MM.1S (cell line): ENCODE data around the gene TTC9C.
"Not testable (repeated sequence)": the region's sequence is repeated elsewhere in the genome, so short reads cannot be mapped to it uniquely, and the experiment has no call there.

Source experiments
- DNase-seq: peaks from one replicate; pipeline ENCODE4 v3.0.0-alpha.2; 2015
- H2AFZ ChIP-seq: fragments of 300-600 bp; sonication (generic); 2 replicates; pipeline ENCODE4 v1.6.0; 2016; ENCODE audit warnings: antibody characterized with exemption, low read length
- H3F3A ChIP-seq: fragments of 300-600 bp; sonication (generic); 2 replicates; pipeline ENCODE4 v1.6.1; 2016; ENCODE audit warnings: mild to moderate bottlenecking, antibody characterized with exemption, low read length, moderate library complexity, mixed read lengths; ENCODE audit not compliant: insufficient read depth
- H3K27ac ChIP-seq: fragments of 300-600 bp; sonication (generic); 2 replicates; pipeline ENCODE4 v1.5.1; 2016; ENCODE audit warnings: mild to moderate bottlenecking, low read length
- H3K27me3 ChIP-seq: fragments of 300-600 bp; sonication (generic); replicated peaks from 2 replicates; pipeline ENCODE4 v1.6.0; 2016; ENCODE audit warnings: low read length; ENCODE audit not compliant: insufficient read depth
- H3K36me3 ChIP-seq: fragments of 300-600 bp; sonication (generic); replicated peaks from 2 replicates; pipeline ENCODE4 v1.6.1; 2016; ENCODE audit warnings: mild to moderate bottlenecking, low read length, mixed read lengths; ENCODE audit not compliant: insufficient read depth
- H3K4me1 ChIP-seq: fragments of 300-600 bp; sonication (generic); 2 replicates; pipeline ENCODE4 v1.6.1; 2016; ENCODE audit warnings: low read length, mixed read lengths
- H3K4me2 ChIP-seq: fragments of 300-600 bp; sonication (generic); 2 replicates; pipeline ENCODE4 v1.6.0; 2016; ENCODE audit warnings: low read depth, low read length
- H3K4me3 ChIP-seq: fragments of 300-600 bp; sonication (generic); 2 replicates; pipeline ENCODE4 v1.5.1; 2016; ENCODE audit warnings: low read length, mixed read lengths
- H3K79me2 ChIP-seq: fragments of 300-600 bp; sonication (generic); 2 replicates; pipeline ENCODE4 v1.6.1; 2016; ENCODE audit warnings: mixed run types, low read length, mixed read lengths
- H3K9ac ChIP-seq: fragments of 300-600 bp; sonication (generic); 2 replicates; pipeline ENCODE4 v1.6.1; 2016; ENCODE audit warnings: low read length, mixed read lengths
- H3K9me2 ChIP-seq: fragments of 300-600 bp; sonication (generic); replicated peaks from 2 replicates; pipeline ENCODE4 v1.6.1; 2016; ENCODE audit warnings: mild to moderate bottlenecking, low read length, mixed read lengths; ENCODE audit not compliant: insufficient read depth
- H3K9me3 ChIP-seq: fragments of 300-600 bp; sonication (generic); replicated peaks from 2 replicates; pipeline ENCODE4 v1.6.1; 2016; ENCODE audit warnings: mild to moderate bottlenecking, low read length, mixed read lengths; ENCODE audit not compliant: insufficient read depth
- H4K20me1 ChIP-seq: fragments of 300-600 bp; sonication (generic); 2 replicates; pipeline ENCODE4 v1.6.1; 2016; ENCODE audit warnings: mild to moderate bottlenecking, low read length, moderate library complexity, mixed read lengths; ENCODE audit not compliant: insufficient read depth
- EZH2 ChIP-seq: fragments of 300-600 bp; sonication (generic); optimal IDR thresholded peaks from 2 replicates; pipeline ENCODE3; 2017; ENCODE audit warnings: low read depth, mild to moderate bottlenecking, antibody characterized with exemption, low read length, mixed read lengths
- EZH2phosphoT487 ChIP-seq: fragments of 300-600 bp; sonication (generic); IDR thresholded peaks from 2 replicates; pipeline ENCODE4 v1.6.1; 2018; ENCODE audit warnings: antibody characterized with exemption, low read length
- TF ChIP-seq, protein P1 (sequence below): fragments of 300-600 bp; sonication (generic); IDR thresholded peaks from 2 replicates; pipeline ENCODE4 v1.5.1; 2016; ENCODE audit warnings: antibody characterized with exemption, low read length, mixed read lengths

Gene TTC9C

DNA sequence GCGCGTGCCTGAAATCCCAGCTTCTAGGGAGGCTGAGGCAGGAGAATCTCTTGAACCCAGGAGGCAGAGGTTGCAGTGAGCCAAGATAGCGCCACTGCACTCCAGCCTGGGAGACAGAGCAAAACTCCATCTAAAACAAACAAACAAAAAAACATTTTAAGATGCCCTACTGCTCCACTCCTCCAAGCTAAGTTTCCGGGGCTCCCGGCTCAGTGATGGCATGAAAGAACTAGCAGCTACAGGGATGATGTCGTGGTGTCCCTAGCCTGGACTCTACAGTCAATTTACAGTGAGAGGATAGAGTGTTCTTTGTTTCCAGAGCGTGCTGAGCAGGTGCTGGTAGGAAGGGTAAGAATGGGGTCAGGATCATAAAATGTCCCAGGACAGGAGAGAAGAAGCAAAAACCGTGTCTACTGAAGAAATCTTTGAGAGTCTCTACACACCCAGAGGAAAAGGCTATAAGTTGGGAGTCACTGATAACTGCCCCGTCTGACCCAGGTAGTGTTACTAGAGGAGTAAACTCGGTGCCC, 26.9 kb downstream of the TTC9C start:
- Histone ChIP-seq H3K4me3 (no peak overlapping the region), H3F3A (no peaks in the 10 kb centered on the region), H3K79me2 (peaks cover 21% of the 10 kb centered on the region), H3K9ac (no peak overlapping the region), H3K36me3 (no peaks in the 10 kb centered on the region), H3K9me2 (no peaks in the 10 kb centered on the region), H2AFZ (no peak overlapping the region; the same call in 1 of the 2 replicates), H3K4me2 (no peak overlapping the region), H3K27ac (no peak overlapping the region), H4K20me1 (no peaks in the 10 kb centered on the region), H3K9me3 (no peaks in the 10 kb centered on the region), H3K27me3 (no peaks in the 10 kb centered on the region), H3K4me1 (0 out of 2 replicates have a peak, but pooled peaks cover 3% of the 10 kb centered on the region)
- no peak for DNase-seq
- TF ChIP-seq EZH2, result no peak
- no peak for TF ChIP-seq EZH2phosphoT487
- TF ChIP-seq, protein P1, sequence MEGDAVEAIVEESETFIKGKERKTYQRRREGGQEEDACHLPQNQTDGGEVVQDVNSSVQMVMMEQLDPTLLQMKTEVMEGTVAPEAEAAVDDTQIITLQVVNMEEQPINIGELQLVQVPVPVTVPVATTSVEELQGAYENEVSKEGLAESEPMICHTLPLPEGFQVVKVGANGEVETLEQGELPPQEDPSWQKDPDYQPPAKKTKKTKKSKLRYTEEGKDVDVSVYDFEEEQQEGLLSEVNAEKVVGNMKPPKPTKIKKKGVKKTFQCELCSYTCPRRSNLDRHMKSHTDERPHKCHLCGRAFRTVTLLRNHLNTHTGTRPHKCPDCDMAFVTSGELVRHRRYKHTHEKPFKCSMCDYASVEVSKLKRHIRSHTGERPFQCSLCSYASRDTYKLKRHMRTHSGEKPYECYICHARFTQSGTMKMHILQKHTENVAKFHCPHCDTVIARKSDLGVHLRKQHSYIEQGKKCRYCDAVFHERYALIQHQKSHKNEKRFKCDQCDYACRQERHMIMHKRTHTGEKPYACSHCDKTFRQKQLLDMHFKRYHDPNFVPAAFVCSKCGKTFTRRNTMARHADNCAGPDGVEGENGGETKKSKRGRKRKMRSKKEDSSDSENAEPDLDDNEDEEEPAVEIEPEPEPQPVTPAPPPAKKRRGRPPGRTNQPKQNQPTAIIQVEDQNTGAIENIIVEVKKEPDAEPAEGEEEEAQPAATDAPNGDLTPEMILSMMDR, result no peak

DNA sequence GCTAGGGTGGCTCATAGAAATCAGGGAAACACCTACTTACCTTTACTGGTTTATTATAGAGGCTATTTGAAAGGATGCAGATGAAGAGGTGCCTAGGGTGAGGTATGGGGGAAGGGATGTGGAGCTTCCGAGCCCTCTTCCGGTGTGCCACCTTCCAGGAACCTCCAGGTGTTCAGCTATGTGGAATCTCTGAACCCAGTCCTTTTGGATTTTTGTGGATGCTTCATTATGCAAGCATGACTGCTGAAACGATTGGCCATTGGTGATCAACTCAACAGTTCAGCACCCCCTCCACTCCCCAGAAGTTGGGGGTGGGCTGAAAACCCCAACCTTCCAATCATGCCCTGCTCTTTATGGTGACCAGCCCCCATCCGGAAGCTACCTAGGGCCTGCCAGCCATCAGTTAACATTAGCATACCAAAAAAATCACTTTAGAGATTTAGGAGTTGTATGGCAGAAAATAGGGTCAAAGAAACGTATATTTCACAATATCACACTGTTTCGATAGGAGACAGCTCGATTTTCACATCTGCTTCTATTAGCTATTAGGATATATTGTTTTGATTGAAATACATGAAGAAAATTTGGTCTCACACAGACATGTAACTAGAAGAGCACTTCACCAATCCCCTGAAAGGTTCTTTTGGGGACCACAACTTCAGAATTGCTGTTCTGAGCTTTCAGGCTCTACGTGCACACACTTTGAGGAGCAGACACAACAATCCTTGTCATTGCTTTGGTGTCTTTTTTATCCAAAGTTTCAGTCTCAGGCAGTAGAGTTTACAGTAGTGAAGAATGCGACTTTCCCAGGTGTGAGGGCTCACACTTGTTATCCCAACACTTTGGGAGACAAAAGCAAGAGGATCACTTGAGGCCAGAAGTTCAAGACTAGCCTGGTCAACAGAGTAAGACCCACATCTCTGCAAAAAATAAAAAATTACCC, 29.8 kb downstream of the TTC9C start:
- no peak for DNase-seq
- H3K9ac ChIP-seq, result no peak overlapping the region
- H3K9me2 ChIP-seq, result no peaks in the 10 kb centered on the region
- no peak overlapping the region for H3K4me2 ChIP-seq
- H3K36me3 ChIP-seq, result no peaks in the 10 kb centered on the region
- peaks cover 9% of the 10 kb centered on the region for H3K4me1 ChIP-seq
- H3K27me3 ChIP-seq, result no peaks in the 10 kb centered on the region
- H3F3A ChIP-seq, result peaks cover 6% of the 10 kb centered on the region; the same call in 1 of the 2 replicates
- H3K27ac ChIP-seq, result no peak overlapping the region
- TF ChIP-seq, protein P1, result no peak
- TF ChIP-seq EZH2phosphoT487, result no peak
- no peak for TF ChIP-seq EZH2
- H3K4me3 ChIP-seq, result no peak overlapping the region
- H2AFZ ChIP-seq, result no peak overlapping the region
- H3K79me2 ChIP-seq, result peaks cover 19% of the 10 kb centered on the region
- no peaks in the 10 kb centered on the region for H3K9me3 ChIP-seq
- no peaks in the 10 kb centered on the region for H4K20me1 ChIP-seq

DNA sequence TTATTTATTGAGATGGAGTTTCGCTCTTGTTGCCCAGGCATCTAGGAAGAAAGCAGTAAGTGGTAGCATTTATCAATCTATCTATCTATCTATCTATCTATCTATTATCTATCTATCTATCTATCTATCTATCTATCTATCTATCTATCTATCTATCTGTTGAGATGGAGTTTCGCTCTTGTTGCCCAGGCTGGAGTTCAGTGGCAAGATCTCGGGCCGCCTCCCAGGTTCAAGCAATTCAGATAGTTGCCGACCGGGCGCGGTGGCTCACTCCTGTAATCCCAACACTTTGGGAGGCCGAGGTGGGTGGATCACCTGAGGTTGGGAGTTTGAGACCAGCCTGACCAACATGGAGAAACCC, 32.6 kb downstream of the TTC9C start:
- not testable (repeated sequence) for H3K9me2 ChIP-seq, H4K20me1 ChIP-seq, H3K27ac ChIP-seq, H3K9ac ChIP-seq, H3F3A ChIP-seq, H3K4me1 ChIP-seq, H3K36me3 ChIP-seq, H3K27me3 ChIP-seq, H3K9me3 ChIP-seq, DNase-seq
- Histone ChIP-seq H3K4me3 (peak overlapping the region; percentile 99; the same call in 1 of the 2 replicates), H3K4me2 (peak overlapping the region; percentile 24; the same call in 1 of the 2 replicates), H2AFZ (peak overlapping the region; percentile 53; the same call in 1 of the 2 replicates), H3K79me2 (peaks cover 15% of the 10 kb centered on the region)

DNA sequence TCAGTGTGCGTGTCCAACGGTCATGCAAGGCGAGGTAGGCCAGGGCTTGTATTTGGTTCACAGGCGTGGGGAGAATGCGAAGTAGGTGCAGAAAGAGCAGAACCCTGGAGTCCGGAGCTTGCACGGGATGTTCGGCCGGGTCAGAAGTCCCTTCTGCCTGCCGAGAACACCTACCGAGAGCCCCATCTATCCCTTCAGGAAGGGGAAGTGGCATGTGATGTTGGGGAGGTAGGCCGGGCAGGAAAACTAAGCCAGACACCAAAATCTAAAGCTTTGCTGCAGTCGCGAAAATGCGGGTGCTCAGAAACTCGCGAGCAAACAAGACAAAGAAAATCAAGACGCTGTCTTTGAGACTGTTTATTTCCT, 42.5 kb downstream of the TTC9C start:
- DNase-seq, result no peak
- H3K79me2 ChIP-seq, result peaks cover 31% of the 10 kb centered on the region
- H3K4me2 ChIP-seq, result peak overlapping the region; percentile 95
- peaks cover 10% of the 10 kb centered on the region for H3K4me1 ChIP-seq
- H3F3A ChIP-seq, result peaks cover 17% of the 10 kb centered on the region
- H3K27ac ChIP-seq, result peak overlapping the region; percentile 72
- no peaks in the 10 kb centered on the region for H3K27me3 ChIP-seq
- H3K9ac ChIP-seq, result peak overlapping the region; percentile 71
- H2AFZ ChIP-seq, result peak overlapping the region; percentile 87
- peak overlapping the region; percentile 81 for H3K4me3 ChIP-seq
- H3K36me3 ChIP-seq, result no peaks in the 10 kb centered on the region
- H3K9me2 ChIP-seq, result no peaks in the 10 kb centered on the region
- TF ChIP-seq EZH2phosphoT487, result no peak
- TF ChIP-seq, protein P1, result no peak
- TF ChIP-seq EZH2, result no peak
- H4K20me1 ChIP-seq, result no peaks in the 10 kb centered on the region
- H3K9me3 ChIP-seq, result no peaks in the 10 kb centered on the region
